HG03354 (cell line): ENCODE data around the gene LEAP2.

ENCODE experiments used
- ATAC-seq: cut with Tn5 transposase; IDR thresholded peaks from one replicate; pipeline ENCODE4 v1.9.1; 2021; ENCODE audit warnings: mild to moderate bottlenecking; ENCODE audit not compliant: unreplicated experiment, poor library complexity, severe bottlenecking

LEAP2 gene, protein sequence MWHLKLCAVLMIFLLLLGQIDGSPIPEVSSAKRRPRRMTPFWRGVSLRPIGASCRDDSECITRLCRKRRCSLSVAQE

DNA sequence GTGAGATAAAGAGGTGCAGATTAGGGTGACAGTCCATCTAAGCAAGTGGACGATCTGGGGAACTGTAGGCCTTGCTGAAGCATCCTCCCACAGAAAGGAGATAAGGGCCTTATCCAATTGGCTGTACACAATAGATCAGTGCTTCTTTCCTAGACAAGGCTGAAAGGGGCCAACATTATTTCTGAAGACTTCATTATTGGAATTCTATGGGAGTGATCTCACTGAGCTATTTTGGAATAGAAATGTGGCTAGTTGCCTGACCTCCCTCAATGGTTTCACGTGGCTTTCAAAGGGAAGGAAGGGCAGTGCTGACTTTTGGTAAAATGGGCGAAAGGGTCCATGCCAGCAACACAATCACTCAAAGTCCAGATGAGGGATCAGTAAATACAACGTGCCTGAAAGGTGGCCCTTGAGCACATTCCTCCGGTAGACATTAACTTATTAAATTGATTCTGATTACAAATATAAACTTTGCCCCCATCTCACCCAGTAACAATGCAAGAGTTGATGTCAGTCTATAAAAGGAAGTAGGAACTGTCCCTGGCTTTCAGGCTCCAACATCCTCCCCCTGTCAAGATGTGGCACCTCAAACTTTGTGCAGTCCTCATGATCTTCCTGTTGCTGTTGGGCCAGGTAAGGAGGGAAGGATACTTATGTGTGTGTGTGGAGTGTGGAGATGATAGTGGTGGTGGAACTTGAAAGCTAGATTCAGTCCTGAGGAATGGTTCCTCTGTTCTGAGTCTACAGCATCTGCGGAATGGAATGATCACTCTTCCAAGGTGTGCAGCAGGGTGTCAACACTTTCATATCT, at the start of gene LEAP2:
LEAP2 (plus strand) TSS at position 550 of the 811 bp plus-strand sequence; CDS start at position 577, 27 bp downstream.
- no peak for ATAC-seq

DNA sequence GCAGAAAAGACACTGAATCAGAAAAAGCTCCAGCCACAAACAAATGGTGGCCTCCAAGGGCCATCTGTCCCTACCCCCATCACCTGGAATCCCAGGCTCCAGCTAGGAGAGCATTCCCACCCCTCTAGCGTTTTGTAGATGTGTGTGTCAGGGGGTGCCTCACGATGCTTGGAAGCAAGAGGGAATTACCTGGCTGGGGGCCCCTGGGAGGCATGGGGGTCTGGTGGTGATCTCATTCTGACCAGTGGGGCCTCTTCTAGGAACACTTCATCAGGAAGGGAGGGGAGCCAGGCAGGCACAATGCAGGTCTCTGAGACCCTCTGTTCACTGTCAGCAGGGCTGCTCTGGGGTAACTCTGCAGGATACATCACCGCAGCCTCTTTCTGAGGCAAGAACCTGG, 49.0 kb upstream of the LEAP2 start:
- no peak for ATAC-seq

DNA sequence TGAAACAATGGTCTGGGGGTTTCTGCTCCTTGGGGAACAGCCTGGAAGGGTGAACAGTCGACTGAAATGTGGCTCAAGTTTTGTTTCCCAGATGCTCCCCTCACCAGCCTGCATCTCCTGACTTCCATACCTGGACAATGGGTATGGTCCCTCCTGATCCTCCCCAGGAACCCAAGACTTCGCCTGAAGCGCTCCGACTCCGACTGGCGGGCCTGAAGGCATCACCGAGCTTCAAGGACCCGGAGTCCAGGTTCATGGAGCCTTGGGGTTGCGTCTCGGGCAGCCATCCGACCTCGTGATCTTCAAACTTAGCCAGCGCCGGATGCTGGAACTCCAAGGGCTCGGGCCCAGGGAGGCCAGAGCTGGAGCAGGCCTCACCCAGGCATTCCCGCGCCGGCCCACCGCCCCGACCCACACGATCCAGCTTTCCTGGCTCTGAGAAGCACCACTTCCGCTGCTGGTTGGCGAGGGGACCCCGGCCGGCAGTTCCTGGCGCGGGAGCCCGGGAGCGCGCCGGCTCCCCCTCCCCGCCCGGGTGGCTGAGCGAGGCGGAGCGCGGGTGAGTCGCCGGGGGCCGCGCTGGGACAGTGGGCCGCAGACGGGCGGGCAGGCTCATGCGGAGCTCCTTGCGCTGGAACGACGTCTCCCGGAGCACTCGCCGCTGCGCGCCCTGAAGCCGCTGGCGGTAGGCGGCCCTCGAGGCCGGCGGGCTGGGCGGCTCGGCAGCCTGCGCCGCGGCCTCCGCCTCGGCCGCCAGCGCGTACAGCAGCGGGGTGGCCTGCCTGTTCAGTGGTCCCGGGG, 48.2 kb upstream of the LEAP2 start:
- ATAC-seq: no peak

DNA sequence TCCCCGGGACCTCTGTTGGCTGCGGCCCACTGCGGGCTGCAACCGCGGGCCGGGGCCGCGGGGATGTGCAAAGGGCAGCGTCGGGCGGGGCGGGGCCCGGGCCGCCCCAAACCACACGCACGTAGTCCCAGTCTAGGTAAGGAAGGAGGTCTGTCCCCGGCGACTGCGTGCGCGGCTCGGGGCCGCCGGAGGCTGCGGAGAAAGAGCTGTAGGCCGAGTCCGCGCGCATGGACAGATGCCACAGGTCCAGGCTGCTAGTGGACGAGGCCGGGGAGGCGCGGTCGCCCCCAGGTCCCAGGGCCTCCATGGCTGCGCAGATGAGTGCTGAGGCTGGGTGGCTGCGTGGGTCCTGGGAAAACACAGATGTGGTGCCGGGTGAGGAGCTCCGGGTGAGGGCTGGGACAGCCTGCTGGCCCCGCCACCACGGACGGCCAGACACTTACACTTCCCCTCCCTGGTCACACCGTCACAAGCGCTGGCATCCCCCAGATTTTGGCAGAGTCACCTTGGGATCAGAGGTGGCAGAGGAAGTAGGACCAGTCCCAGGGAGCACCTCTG, 47.6 kb upstream of the LEAP2 start:
- ATAC-seq: no peak

DNA sequence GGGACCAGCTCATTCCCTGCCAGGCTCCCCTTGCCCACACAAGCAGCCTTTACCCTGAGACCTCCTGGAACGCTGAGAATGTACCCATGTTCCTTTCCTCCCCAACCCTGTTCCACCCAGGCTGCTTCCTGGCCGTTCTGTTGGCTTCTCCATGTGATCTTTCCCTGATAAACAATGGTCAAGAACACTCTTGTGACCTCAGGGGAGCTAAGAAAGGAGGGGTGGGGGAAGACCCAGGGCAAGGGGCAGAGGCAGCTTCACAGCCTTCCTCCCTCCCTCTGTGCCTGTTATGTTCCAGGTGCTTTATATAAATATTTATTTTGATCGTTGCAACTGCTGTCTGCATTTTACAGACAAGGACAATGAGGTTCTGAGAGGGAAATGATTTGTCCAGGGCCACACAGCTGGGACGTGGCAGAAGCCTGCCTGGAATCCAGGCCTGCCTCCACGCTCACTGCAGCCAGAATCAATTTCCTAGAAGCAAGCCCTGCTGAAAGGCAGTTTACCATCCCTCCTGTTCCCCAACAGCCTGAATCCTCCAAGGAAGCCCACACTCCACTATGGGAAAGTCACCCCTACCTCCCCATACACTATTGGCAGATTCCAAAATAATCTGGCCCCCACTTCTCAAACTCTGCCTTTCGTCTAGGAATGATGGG, 46.9 kb upstream of the LEAP2 start:
- no peak for ATAC-seq

DNA sequence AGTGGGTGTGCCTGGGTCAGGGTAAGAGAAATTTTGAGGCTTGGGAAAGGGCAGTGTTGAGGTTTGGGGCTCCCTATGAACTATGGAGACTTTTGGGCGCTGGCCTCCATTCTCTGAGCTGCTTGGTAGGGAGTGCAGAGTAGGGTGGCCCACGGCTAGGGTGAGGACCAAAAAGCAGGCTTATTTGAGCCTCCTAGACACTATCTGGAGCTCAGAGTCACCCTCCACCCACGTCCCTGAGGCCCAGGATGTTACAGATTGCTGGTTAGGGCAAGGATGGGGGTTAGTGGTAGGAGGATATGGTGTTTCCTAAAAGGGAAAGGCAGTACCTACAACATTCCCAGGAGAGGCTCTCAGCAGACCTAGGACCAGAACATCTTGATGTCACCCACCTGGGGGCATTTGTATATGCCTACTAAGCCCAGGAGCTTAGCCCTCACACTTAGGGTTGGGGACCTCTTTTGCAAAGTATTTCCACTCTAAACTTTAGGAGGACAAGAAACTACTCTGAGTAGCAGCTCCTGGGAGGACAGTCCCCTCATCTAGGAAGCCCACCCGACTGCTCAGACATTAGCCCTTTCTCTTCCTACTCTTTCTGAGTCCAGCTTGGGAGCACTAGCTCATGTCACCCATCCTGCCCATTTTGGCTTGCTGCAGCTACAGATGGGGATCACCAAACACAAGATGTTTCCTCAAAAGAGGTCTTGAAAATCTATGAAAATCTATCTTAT, 45.4 kb upstream of the LEAP2 start:
- ATAC-seq: no peak

DNA sequence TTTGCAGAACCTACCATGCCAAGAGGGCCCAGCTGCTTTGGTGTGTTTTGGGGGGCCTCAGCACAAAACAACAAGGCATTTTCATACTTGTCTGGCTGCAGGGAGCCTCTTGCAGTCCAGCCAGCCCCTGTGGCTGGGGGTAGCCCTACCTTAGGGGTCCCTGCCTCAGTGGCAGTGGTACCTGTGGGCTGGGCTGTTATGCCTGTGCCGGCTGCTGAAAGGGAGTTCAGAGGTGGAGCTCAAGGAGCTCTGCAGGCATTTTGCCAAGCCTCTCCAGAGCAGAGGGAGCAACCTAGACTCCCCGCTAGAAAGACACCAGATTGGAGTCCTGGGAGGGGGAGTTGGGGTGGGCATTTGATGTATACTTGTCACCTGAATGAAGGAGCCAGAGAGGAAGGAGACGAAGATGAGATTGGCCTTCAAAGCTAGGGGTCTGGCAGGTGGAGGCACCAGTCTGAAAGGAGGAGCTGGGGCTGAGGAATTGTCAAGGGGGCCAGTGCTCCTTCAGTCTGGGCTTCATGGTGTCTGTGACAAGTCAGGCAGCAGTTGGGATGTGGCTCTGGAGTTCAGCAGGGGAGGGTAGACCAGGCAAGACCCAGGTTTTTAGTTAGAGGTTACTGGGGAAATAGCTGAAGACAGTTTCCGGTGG, 44.5 kb upstream of the LEAP2 start:
- ATAC-seq: no peak

DNA sequence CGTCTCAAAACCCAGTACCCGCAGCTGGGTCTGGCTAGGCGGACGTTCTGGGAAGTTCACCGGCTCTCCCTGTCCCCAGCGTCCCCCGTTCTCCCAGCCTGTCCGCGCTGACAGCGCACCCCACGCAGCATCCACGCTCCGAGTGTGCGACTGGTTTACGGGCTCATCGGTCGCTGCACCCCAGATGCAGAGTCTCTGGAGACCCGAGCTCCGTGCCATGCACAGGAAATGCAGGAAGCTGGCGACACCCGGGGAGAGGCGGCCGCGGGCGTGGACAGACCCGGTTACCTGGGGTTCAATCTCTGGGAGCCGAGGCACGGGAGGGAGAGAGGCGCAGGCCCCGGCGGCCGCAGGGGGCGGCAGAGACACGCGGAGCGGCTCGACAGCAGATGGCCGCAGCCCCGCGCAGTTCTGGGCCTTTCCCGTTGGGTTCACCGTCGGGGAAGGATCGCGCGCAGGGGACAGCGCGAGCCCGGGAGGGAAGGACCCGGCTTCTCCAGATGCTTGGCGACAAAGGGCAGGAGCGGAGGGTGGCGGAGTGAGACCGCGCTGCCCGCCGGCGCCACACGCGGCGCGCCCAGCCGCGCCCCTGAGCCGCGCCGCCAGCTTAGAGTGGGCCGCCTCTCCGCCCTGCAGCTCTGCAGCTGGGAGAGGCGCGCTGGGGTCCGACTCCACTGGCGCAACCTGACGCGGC, 43.6 kb upstream of the LEAP2 start:
- peak; percentile 84 for ATAC-seq

DNA sequence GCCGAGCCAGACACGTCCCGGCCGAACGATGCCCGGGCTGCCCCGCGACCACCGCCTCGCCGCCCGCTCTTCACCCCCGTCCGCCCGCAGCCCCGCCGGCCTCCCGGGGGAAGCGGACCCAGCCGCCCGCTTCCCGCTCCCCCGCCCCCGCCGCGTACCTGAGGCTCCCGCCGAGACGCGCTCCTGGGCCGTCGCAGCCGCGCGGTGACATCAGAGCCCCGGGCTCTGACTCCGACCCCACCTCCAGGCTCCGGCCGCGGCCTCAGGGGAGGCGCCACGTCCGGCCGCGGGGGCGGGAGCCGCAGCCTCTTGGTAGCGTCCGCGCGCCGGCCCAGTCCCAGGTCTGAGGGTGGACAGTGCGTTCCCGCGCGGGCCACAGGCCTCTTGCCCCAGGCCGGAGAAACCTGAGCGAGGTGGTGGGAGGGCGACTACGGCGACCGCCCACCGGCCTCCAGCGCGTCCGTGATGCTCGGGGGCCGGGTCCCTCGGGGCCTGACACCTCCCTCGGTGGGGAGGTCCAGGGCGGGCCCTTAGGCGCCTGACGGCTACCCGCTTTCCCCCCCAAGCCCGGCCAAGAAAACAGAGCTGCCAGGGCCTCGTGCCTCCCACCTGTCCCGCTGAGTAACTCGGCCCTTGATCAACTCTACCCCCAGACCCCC, 42.9 kb upstream of the LEAP2 start, which contains the start of gene SHROOM1:
SHROOM1 (minus strand) TSS at position 212 of the 659 bp plus-strand sequence. CDS start 4,507 bp downstream, outside the sequence.
- ATAC-seq: peak; percentile 72

DNA sequence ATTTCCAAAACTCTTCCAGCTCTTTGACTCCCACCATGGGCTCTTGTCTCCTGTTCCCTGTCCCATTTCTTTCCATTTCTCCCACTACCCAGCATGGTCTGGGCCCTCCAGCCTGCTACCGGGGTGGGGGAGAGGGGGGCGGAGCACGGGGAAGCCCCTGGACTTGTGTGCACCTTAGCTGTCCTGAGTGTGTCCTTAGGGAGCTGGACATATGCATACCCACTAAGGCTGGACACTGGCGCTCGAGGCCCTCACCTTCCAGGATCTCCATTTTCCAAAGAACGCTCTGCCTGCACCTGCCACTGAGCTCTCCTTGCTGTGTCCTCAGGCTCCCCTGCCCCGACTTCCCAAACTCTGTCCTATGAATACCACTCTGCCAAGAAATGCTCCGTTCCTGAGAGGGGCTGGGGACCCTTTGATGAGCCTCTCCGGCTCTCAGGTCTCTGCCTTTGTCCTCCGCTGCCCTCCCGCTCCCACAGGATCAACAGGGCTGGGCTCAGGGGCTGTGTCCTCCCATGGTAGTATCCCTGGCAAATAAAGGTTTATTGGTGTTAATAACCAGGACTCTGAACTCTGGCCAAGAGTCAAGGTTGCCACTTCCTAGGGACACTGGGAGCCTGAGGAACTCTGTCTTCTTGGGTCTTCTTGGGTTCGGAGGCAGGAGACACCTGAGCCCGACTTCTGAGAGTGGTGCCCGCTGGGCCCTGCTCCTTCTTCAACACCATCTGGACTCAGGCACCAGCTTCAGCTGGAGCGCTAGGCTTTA, 42.2 kb upstream of the LEAP2 start:
- ATAC-seq: no peak

DNA sequence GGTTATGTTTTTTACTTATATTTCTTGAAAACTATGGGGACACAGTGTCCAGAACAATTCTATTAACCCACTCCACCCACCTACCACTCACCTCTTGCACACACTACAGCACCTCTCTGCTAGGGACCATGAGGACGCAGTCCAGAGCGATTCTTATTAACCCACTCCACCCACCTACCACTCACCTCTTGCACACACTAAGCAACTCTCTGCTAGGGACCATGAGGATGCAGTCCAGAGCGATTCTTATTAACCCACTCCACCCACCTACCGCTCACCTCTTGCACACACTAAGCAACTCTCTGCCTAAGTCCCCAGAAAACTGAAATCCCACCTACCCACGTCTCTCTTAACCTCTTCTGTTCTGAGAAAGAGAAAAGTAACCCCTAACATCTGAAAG, 40.9 kb upstream of the LEAP2 start:
- no peak for ATAC-seq

DNA sequence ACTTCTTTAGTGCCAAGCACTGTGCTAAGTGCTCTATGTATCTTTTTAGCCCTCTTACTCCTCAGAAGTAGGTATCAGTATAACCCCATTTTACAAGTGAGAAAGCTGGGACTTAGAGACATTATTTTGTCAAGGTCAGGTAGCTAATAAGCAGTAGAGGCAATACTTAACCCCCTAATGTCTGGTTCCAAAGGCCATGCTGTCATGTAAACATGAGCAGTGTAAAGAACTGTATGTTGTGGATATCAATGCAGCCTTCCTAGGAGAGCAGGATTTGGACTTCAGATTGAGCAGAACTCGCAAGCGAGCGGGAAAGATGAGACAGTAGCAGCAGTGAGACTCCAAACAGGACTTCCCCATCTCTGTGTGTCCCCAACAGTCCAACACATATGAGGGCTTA, 39.4 kb upstream of the LEAP2 start:
- ATAC-seq: no peak

DNA sequence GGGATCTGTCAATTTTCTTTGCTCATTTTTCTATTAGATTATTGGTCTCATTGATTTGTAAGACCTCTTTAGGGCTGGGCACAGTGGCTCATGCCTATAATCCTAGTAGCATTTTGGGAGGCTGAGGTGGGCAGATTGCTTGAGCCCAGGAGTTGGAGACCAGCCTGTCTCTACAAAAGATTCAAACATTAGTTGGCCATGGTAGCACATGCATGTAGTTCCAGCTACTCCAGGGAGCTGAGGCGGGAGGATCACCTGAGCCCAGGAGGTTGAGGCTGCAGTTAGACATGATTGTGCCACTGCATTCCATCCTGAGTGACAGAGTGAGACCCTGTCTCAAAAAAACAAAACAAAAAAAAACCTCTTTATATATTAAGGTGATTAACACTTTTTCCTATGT, 36.6 kb upstream of the LEAP2 start:
- no peak for ATAC-seq

DNA sequence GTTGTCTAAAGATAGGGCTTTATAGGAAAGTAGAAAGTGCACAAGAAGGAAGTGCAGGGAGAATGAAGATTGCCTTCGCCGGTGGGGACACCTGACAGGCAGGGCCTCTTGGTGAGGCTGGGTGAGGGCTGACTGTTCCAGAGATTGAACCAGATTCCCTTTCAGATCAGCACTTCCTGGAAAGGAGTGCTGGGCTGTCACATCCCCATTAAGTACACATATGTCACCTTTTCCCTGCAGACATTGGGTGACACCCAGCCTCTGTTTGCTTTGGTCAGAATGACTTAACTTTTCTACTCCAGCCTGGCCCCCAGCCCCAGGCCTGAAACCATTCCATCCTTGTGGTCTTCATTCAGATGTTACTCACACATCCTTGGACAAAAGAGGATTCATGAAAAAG, 35.6 kb upstream of the LEAP2 start:
- ATAC-seq: no peak

DNA sequence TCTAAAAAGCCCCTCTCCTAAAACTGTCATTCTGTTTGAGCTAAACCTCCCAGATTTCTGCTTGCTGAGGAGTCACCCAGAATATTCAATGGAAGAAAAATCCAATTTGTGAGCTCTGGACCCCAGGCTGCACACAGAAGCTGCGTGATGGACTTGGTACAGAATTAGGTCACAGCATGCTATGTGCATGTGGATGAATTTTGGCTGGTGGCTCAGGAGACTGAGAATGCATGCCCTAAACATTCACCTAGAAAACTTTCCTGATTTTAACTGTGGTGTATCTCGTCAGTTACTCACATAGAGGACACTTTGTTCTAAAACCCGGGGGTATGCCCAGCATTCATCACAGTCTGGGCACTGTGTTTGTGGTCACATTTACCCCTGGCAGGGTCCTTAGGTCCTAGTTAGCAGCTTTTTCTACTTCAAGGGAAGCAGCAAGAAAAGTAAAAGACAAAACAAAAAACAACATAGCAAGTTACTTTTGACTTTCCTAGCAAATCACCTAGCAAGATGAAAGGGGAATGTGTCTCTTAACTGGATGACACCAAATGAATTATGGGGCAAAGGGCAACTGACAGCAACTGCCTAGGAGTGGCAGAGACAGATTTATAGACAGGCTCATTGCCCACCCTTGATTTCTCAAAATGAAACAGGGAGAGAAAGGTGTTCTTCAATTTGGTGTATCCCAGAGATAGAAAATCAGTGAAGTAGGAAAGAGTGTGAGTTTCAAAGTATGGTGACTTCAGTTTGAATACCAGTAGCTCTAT, 34.8 kb upstream of the LEAP2 start:
- ATAC-seq: no peak
